Stomach smooth muscle (tissue), 2 donors: ENCODE data around the gene COL24A1.
"Not testable (repeated sequence)": the region's sequence is repeated elsewhere in the genome, so short reads cannot be mapped to it uniquely, and the experiment has no call there.

Experiments used
- H3K27ac ChIP-seq: one replicate; pipeline ENCODE4 v1.7.0; 2013; ENCODE audit warnings: mild to moderate bottlenecking, low read length, inconsistent platforms
- H3K27me3 ChIP-seq, 2 donors: one replicate each; pipeline ENCODE4 v1.7.0; 2013; ENCODE audit warnings: low read length in 2 of 2; ENCODE audit not compliant: insufficient read depth in 2 of 2, control insufficient read depth in 1 of 2
- H3K36me3 ChIP-seq, 2 donors: one replicate each; pipeline ENCODE4 v1.7.0; 2013; ENCODE audit warnings: low read length in 2 of 2; ENCODE audit not compliant: control insufficient read depth in 2 of 2, insufficient read depth in 2 of 2
- H3K4me1 ChIP-seq: one replicate; pipeline ENCODE4 v1.7.0; 2013; ENCODE audit warnings: low read length; ENCODE audit not compliant: control insufficient read depth, insufficient read depth
- H3K4me3 ChIP-seq, 2 donors: one replicate each; pipeline ENCODE4 v1.7.0; 2013; ENCODE audit warnings: low read length in 2 of 2
- H3K9ac ChIP-seq, 2 donors: one replicate each; pipeline ENCODE4 v1.7.0; 2013; ENCODE audit warnings: low read length in 2 of 2, mild to moderate bottlenecking in 1 of 2
- H3K9me3 ChIP-seq, 2 donors: one replicate each; pipeline ENCODE4 v1.7.0; 2013; ENCODE audit warnings: low read length in 2 of 2; ENCODE audit not compliant: control insufficient read depth in 2 of 2
- donor health status: healthy.
- donor health status: Pancreatic carcinoma.

COL24A1 gene

GRCh38 chr1:85991261-85991660 lies 165.3 kb downstream of the COL24A1 start:
- Histone ChIP-seq H3K4me1 (no peaks in the 10 kb centered on the region), H3K9ac (no peak overlapping the region), H3K9me3 (no peaks in the 10 kb centered on the region), H3K4me3 (no peak overlapping the region), H3K36me3 (no peaks in the 10 kb centered on the region), H3K27me3 (no peaks in the 10 kb centered on the region), H3K27ac (no peak overlapping the region)

- Histone ChIP-seq H3K36me3 (no peaks in the 10 kb centered on the region), H3K9me3 (no peaks in the 10 kb centered on the region), H3K27me3 (no peaks in the 10 kb centered on the region), H3K9ac (no peak overlapping the region), H3K4me3 (no peak overlapping the region), H3K4me1 (no peaks in the 10 kb centered on the region), H3K27ac (no peak overlapping the region)
Measured at GRCh38 chr1:85984636-85985035, 171.9 kb downstream of the COL24A1 start.

DNA sequence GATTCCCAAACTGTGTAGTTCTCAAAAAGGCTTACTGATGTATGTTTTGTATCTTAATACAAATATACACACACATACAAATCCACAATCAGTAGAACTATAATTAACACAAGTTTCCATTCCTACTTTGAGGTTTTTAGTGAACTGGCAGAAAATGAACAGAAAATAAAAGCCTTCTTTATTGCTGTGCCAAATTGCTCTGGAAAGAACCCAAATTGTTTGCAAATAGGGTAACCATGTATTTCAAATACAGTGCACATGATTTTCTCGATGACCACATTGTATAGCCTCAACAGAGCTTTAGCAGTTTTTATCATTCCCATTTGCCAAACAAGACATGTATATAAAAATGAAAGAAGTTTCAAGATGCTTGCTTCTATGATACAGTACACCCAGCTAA lies 173.3 kb downstream of the COL24A1 start:
- Histone ChIP-seq H3K4me1 (no peaks in the 10 kb centered on the region), H3K9me3 (no peaks in the 10 kb centered on the region), H3K4me3 (no peak overlapping the region), H3K27ac (no peak overlapping the region), H3K36me3 (no peaks in the 10 kb centered on the region), H3K9ac (no peak overlapping the region), H3K27me3 (no peaks in the 10 kb centered on the region)

- H3K27ac ChIP-seq, result no peak overlapping the region
- H3K9me3 ChIP-seq, result no peaks in the 10 kb centered on the region
- no peaks in the 10 kb centered on the region for H3K27me3 ChIP-seq
- no peaks in the 10 kb centered on the region for H3K4me1 ChIP-seq
- no peak overlapping the region for H3K4me3 ChIP-seq
- H3K9ac ChIP-seq, result no peak overlapping the region
- no peaks in the 10 kb centered on the region for H3K36me3 ChIP-seq
Measured at GRCh38 chr1:85976516-85977205, 179.9 kb downstream of the COL24A1 start.

DNA sequence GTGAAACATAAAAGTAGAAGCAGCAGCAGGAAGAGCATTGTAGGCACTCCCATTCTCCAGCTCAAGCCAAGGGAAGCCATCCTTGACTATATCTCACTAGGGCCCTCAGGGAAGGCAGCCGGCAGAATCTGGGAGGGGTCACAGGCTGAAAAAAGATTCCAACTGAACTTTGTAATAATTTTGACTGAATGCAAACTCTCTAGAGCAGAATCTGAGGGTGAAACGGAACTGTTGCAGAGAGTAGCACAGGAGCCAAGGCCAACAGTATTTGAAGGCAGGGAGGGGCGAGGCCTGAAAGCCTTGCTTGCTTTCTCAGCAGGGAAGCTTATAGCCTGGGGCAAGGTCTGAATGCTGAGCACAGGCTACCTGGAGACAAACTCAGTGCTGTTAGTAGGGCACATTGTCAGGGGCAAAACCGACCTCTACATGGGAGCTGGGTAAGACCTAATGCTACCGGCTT lies 180.6 kb downstream of the COL24A1 start:
- no peak overlapping the region for H3K9ac ChIP-seq
- no peaks in the 10 kb centered on the region for H3K36me3 ChIP-seq
- H3K4me1 ChIP-seq, result no peaks in the 10 kb centered on the region
- no peak overlapping the region for H3K27ac ChIP-seq
- no peaks in the 10 kb centered on the region for H3K27me3 ChIP-seq
- no peaks in the 10 kb centered on the region for H3K9me3 ChIP-seq
- no peak overlapping the region for H3K4me3 ChIP-seq

GRCh38 chr1:85962457-85962856 lies 194.1 kb downstream of the COL24A1 start:
- Histone ChIP-seq H3K4me1 (no peaks in the 10 kb centered on the region), H3K9me3 (no peaks in the 10 kb centered on the region), H3K4me3 (no peak overlapping the region), H3K27ac (no peak overlapping the region), H3K27me3 (no peaks in the 10 kb centered on the region), H3K9ac (no peak overlapping the region), H3K36me3 (no peaks in the 10 kb centered on the region)

DNA sequence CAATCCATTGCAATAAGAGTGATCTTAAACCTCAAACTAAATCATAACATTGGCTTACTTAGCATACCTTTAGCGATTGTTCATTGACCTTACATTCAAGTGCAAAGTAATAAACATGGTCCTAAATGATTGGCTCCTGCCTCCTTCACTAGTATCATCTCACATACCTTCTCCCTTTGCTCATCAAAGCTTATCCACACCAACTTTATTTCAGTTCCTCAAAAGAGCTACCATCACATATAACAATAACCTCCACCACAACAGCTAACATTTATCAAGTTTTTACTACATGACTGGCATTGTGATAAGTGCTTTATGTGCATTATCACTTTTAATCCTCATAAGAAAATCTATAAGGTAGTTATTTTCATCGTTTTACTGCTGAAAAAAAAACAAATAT lies 198.8 kb downstream of the COL24A1 start:
- Histone ChIP-seq H3K27ac (no peak overlapping the region), H3K9me3 (no peaks in the 10 kb centered on the region), H3K4me3 (no peak overlapping the region), H3K36me3 (no peaks in the 10 kb centered on the region), H3K9ac (no peak overlapping the region), H3K27me3 (no peaks in the 10 kb centered on the region), H3K4me1 (no peaks in the 10 kb centered on the region)

GRCh38 chr1:85955218-85955617 lies 201.4 kb downstream of the COL24A1 start:
- not testable (repeated sequence) for H3K27me3 ChIP-seq, H3K4me3 ChIP-seq, H3K9ac ChIP-seq, H3K36me3 ChIP-seq, H3K4me1 ChIP-seq, H3K9me3 ChIP-seq, H3K27ac ChIP-seq

GRCh38 chr1:85952460-85952859 lies 204.1 kb downstream of the COL24A1 start:
- no peaks in the 10 kb centered on the region for H3K36me3 ChIP-seq
- H3K27me3 ChIP-seq, result no peaks in the 10 kb centered on the region
- no peaks in the 10 kb centered on the region for H3K4me1 ChIP-seq

GRCh38 chr1:85947186-85947585 lies 209.4 kb downstream of the COL24A1 start:
- Histone ChIP-seq H3K27ac (no peak overlapping the region), H3K36me3 (no peaks in the 10 kb centered on the region), H3K9ac (no peak overlapping the region), H3K27me3 (no peaks in the 10 kb centered on the region), H3K9me3 (no peaks in the 10 kb centered on the region), H3K4me3 (no peak overlapping the region), H3K4me1 (no peaks in the 10 kb centered on the region)

More at GRCh38 chr1:85952460-85952859, 204.1 kb downstream of the COL24A1 start:
- no peak overlapping the region for H3K9ac ChIP-seq
- no peaks in the 10 kb centered on the region for H3K9me3 ChIP-seq
- no peak overlapping the region for H3K4me3 ChIP-seq
- no peak overlapping the region for H3K27ac ChIP-seq

DNA sequence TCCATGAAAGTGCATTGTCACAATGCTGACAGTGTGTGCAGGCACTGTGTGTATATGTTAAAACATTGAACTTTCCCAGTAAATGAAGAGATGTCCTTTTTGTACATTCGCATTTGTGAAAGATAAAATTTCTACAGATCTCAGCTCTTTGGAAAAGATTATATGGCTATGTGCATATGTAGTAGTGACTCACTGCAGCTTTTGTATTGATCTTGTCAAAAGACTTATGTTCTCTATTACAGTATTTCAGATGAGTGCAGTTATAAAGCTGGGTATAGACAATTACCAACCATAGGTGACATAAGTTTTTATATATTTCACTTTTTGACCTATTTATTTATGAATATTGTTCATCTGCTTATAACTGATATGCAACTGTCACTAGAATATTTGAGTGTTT lies 212.6 kb downstream of the COL24A1 start:
- no peak overlapping the region for H3K9ac ChIP-seq
- no peak overlapping the region for H3K27ac ChIP-seq
- H3K9me3 ChIP-seq, result no peaks in the 10 kb centered on the region
- no peaks in the 10 kb centered on the region for H3K36me3 ChIP-seq
- no peaks in the 10 kb centered on the region for H3K27me3 ChIP-seq
- no peak overlapping the region for H3K4me3 ChIP-seq
- no peaks in the 10 kb centered on the region for H3K4me1 ChIP-seq
